Measurements from ENCODE around the gene PLSCR4. TPM values are rescaled to one million over a fixed set of nuclear protein-coding genes. Genes with fewer than 3 reads are reported as not detected.
"Not testable (repeated sequence)": the region's sequence is repeated elsewhere in the genome, so short reads cannot be mapped to it uniquely, and the experiment has no call there.

PLSCR4 gene
- total RNA-seq = 55.6 TPM

- peak; percentile 89 for DNase-seq
These were observed at the start of gene PLSCR4 for GRCh38 chr3:146250449-146251382. Gene PLSCR4 (minus strand): TSS chr3:146251105. CDS start chr3:146222071, 29,034 bp downstream.

GRCh38 chr3:146293401-146293800 is 42.5 kb upstream of the PLSCR4 start:
- not testable (repeated sequence) for DNase-seq

- DNase-seq = no peak
These were observed 33.0 kb upstream of the PLSCR4 start for GRCh38 chr3:146283781-146284445.

GRCh38 chr3:146280864-146281263 is 30.0 kb upstream of the PLSCR4 start:
- DNase-seq = peak; percentile 15

GRCh38 chr3:146279951-146280350 is 29.0 kb upstream of the PLSCR4 start:
- DNase-seq = no peak

- DNase-seq = no peak
These were observed 28.1 kb upstream of the PLSCR4 start for GRCh38 chr3:146279013-146279412.

- peak; percentile 86 for DNase-seq
These were observed 27.2 kb upstream of the PLSCR4 start for GRCh38 chr3:146277953-146278631.

GRCh38 chr3:146275476-146275875 is 24.6 kb upstream of the PLSCR4 start:
- no peak for DNase-seq

GRCh38 chr3:146274833-146275232 is 23.9 kb upstream of the PLSCR4 start:
- peak; percentile 88 for DNase-seq

- DNase-seq = no peak
These were observed 23.0 kb upstream of the PLSCR4 start for GRCh38 chr3:146273721-146274407.

GRCh38 chr3:146271180-146271579 is 20.3 kb upstream of the PLSCR4 start:
- DNase-seq = no peak

GRCh38 chr3:146269271-146269670 is 18.4 kb upstream of the PLSCR4 start:
- no peak for DNase-seq

- no peak for DNase-seq
These were observed 17.8 kb upstream of the PLSCR4 start for GRCh38 chr3:146268535-146269219.

GRCh38 chr3:146265720-146266119 is 14.8 kb upstream of the PLSCR4 start:
- no peak for DNase-seq

- no peak for DNase-seq
These were observed 11.6 kb upstream of the PLSCR4 start for GRCh38 chr3:146262371-146263110.

GRCh38 chr3:146259880-146260589 is 9.1 kb upstream of the PLSCR4 start:
- DNase-seq = no peak

GRCh38 chr3:146256851-146257486 is 6.1 kb upstream of the PLSCR4 start:
- DNase-seq = peak; percentile 54

- not testable (repeated sequence) for DNase-seq
These were observed 1.5 kb upstream of the PLSCR4 start for GRCh38 chr3:146252445-146252844.

- no peak for DNase-seq
These were observed 984 bp downstream of the PLSCR4 start for GRCh38 chr3:146249921-146250320.

- DNase-seq = no peak
These were observed 3.0 kb downstream of the PLSCR4 start for GRCh38 chr3:146247911-146248310.

Measured in tongue (tissue), 2 donors.